ENCODE results near the gene WBP4.

WBP4 gene

GRCh38 chr13:41056194-41056593 is 5.1 kb upstream of the WBP4 start:
- H3K4me3 Mint-ChIP-seq, result no peak overlapping the region
- H3K36me3 Mint-ChIP-seq (ENCODE audit: low read depth), result peaks cover 7% of the 10 kb centered on the region
- peaks cover 7% of the 10 kb centered on the region for H3K27me3 Mint-ChIP-seq
- peaks cover 71% of the 10 kb centered on the region for H3K4me1 Mint-ChIP-seq
- DNase-seq (no peak), ATAC-seq (no peak)
- no peak overlapping the region for H3K27ac Mint-ChIP-seq
- no peaks in the 10 kb centered on the region for H3K9me3 Mint-ChIP-seq

- H3K9me3 Mint-ChIP-seq, result no peaks in the 10 kb centered on the region
- peaks cover 9% of the 10 kb centered on the region for H3K36me3 Mint-ChIP-seq (ENCODE audit: low read depth)
- ATAC-seq (no peak), DNase-seq (no peak)
- H3K4me1 Mint-ChIP-seq, result peaks cover 72% of the 10 kb centered on the region
- no peak overlapping the region for H3K4me3 Mint-ChIP-seq
- H3K27me3 Mint-ChIP-seq, result peaks cover 10% of the 10 kb centered on the region
- no peak overlapping the region for H3K27ac Mint-ChIP-seq
Measured at GRCh38 chr13:41056826-41057711, 4.2 kb upstream of the WBP4 start.

GRCh38 chr13:41058295-41059070 is 2.8 kb upstream of the WBP4 start:
- Mint-ChIP-seq H3K4me3 (peak overlapping the region; percentile 99), H3K36me3 (ENCODE audit: low read depth) (peaks cover 16% of the 10 kb centered on the region), H3K27ac (peak overlapping the region; percentile 100), H3K27me3 (peaks cover 10% of the 10 kb centered on the region), H3K9me3 (no peaks in the 10 kb centered on the region), H3K4me1 (peaks cover 81% of the 10 kb centered on the region)
- DNase-seq (no peak), ATAC-seq (no peak)

- Mint-ChIP-seq H3K4me1 (peaks cover 81% of the 10 kb centered on the region), H3K27ac (peak overlapping the region; percentile 100), H3K27me3 (peaks cover 10% of the 10 kb centered on the region), H3K36me3 (ENCODE audit: low read depth) (peaks cover 24% of the 10 kb centered on the region), H3K4me3 (peak overlapping the region; percentile 99), H3K9me3 (no peaks in the 10 kb centered on the region)
- ATAC-seq (no peak), DNase-seq (no peak)
Measured at GRCh38 chr13:41059456-41060081, 1.7 kb upstream of the WBP4 start.

GRCh38 chr13:41060082-41060723 is 1.1 kb upstream of the WBP4 start:
- H3K36me3 Mint-ChIP-seq (ENCODE audit: low read depth), result peaks cover 28% of the 10 kb centered on the region
- H3K27ac Mint-ChIP-seq, result peak overlapping the region; percentile 100
- peak; percentile 86 for DNase-seq
- H3K27me3 Mint-ChIP-seq, result peaks cover 10% of the 10 kb centered on the region
- peaks cover 80% of the 10 kb centered on the region for H3K4me1 Mint-ChIP-seq
- peak overlapping the region; percentile 99 for H3K4me3 Mint-ChIP-seq
- ATAC-seq, result peak; percentile 64
- H3K9me3 Mint-ChIP-seq, result no peaks in the 10 kb centered on the region

GRCh38 chr13:41060724-41061074 is 610 bp upstream of the WBP4 start:
- peak overlapping the region; percentile 99 for H3K4me3 Mint-ChIP-seq
- peaks cover 78% of the 10 kb centered on the region for H3K4me1 Mint-ChIP-seq
- H3K27me3 Mint-ChIP-seq, result peaks cover 10% of the 10 kb centered on the region
- DNase-seq (peak; percentile 88), ATAC-seq (peak; percentile 35)
- H3K36me3 Mint-ChIP-seq (ENCODE audit: low read depth), result peaks cover 33% of the 10 kb centered on the region
- H3K9me3 Mint-ChIP-seq, result no peaks in the 10 kb centered on the region
- H3K27ac Mint-ChIP-seq, result peak overlapping the region; percentile 100

GRCh38 chr13:41061914-41062837 is 867 bp downstream of the WBP4 start:
- Mint-ChIP-seq H3K4me1 (peaks cover 68% of the 10 kb centered on the region), H3K4me3 (peak overlapping the region; percentile 99), H3K36me3 (ENCODE audit: low read depth) (peaks cover 41% of the 10 kb centered on the region), H3K9me3 (no peaks in the 10 kb centered on the region), H3K27me3 (peaks cover 10% of the 10 kb centered on the region), H3K27ac (peak overlapping the region; percentile 100)
- DNase-seq (no peak), ATAC-seq (peak; percentile 11)

- H3K4me3 Mint-ChIP-seq, result no peak overlapping the region
Measured at GRCh38 chr13:41064493-41064892, 3.2 kb downstream of the WBP4 start.

GRCh38 chr13:41065078-41065477 is 3.8 kb downstream of the WBP4 start:
- H3K36me3 Mint-ChIP-seq (ENCODE audit: low read depth), result peaks cover 52% of the 10 kb centered on the region
- H3K27me3 Mint-ChIP-seq, result peaks cover 10% of the 10 kb centered on the region
- DNase-seq, result no peak
- no peak overlapping the region for H3K4me3 Mint-ChIP-seq
- no peak overlapping the region for H3K27ac Mint-ChIP-seq
- no peaks in the 10 kb centered on the region for H3K9me3 Mint-ChIP-seq
- H3K4me1 Mint-ChIP-seq, result peaks cover 45% of the 10 kb centered on the region
- no peak for ATAC-seq

More at GRCh38 chr13:41064493-41064892, 3.2 kb downstream of the WBP4 start:
- H3K27ac Mint-ChIP-seq, result no peak overlapping the region
- peaks cover 49% of the 10 kb centered on the region for H3K4me1 Mint-ChIP-seq
- ATAC-seq, result no peak
- H3K36me3 Mint-ChIP-seq (ENCODE audit: low read depth), result peaks cover 51% of the 10 kb centered on the region
- H3K9me3 Mint-ChIP-seq, result no peaks in the 10 kb centered on the region
- peaks cover 10% of the 10 kb centered on the region for H3K27me3 Mint-ChIP-seq
- DNase-seq, result no peak

- no peak overlapping the region for H3K4me3 Mint-ChIP-seq
- no peak for ATAC-seq
- no peaks in the 10 kb centered on the region for H3K4me1 Mint-ChIP-seq
- no peaks in the 10 kb centered on the region for H3K9me3 Mint-ChIP-seq
- no peak for DNase-seq
- no peak overlapping the region for H3K27ac Mint-ChIP-seq
- no peaks in the 10 kb centered on the region for H3K27me3 Mint-ChIP-seq
- H3K36me3 Mint-ChIP-seq (ENCODE audit: low read depth), result peaks cover 50% of the 10 kb centered on the region
Measured at GRCh38 chr13:41074523-41074922, 13.2 kb downstream of the WBP4 start.

GRCh38 chr13:41075034-41075433 is 13.7 kb downstream of the WBP4 start:
- no peaks in the 10 kb centered on the region for H3K4me1 Mint-ChIP-seq
- H3K4me3 Mint-ChIP-seq, result no peak overlapping the region
- no peak for ATAC-seq
- no peak for DNase-seq
- no peaks in the 10 kb centered on the region for H3K9me3 Mint-ChIP-seq
- no peaks in the 10 kb centered on the region for H3K27me3 Mint-ChIP-seq
- H3K27ac Mint-ChIP-seq, result no peak overlapping the region
- H3K36me3 Mint-ChIP-seq (ENCODE audit: low read depth), result peaks cover 52% of the 10 kb centered on the region

GRCh38 chr13:41075485-41075884 is 14.2 kb downstream of the WBP4 start:
- peaks cover 50% of the 10 kb centered on the region for H3K36me3 Mint-ChIP-seq (ENCODE audit: low read depth)
- no peak overlapping the region for H3K27ac Mint-ChIP-seq
- no peaks in the 10 kb centered on the region for H3K9me3 Mint-ChIP-seq
- H3K27me3 Mint-ChIP-seq, result no peaks in the 10 kb centered on the region
- ATAC-seq (no peak), DNase-seq (no peak)
- no peak overlapping the region for H3K4me3 Mint-ChIP-seq
- no peaks in the 10 kb centered on the region for H3K4me1 Mint-ChIP-seq

GRCh38 chr13:41077475-41077874 is 16.2 kb downstream of the WBP4 start:
- Mint-ChIP-seq H3K9me3 (no peaks in the 10 kb centered on the region), H3K36me3 (ENCODE audit: low read depth) (peaks cover 44% of the 10 kb centered on the region), H3K27me3 (no peaks in the 10 kb centered on the region), H3K27ac (no peak overlapping the region), H3K4me3 (no peak overlapping the region), H3K4me1 (no peaks in the 10 kb centered on the region)
- DNase-seq (no peak), ATAC-seq (no peak)

Measured in activated naive CD8-positive, alpha-beta T cell treated with anti-CD3 and anti-CD28 coated beads, Interleukin-2, amount 50 U/mL, for 24 hours (primary cell).